ENCODE results near the gene TRPV6.

The TRPV6 gene

GRCh38 chr7:142885311-142886230 is at the start of gene TRPV6:
Gene TRPV6 (minus strand): TSS chr7:142885745.
- Histone ChIP-seq H3K9me3 (ENCODE audit: control insufficient read depth, low read depth, low read length) (no peaks in the 10 kb centered on the region), H3K27ac (ENCODE audit: low read length) (no peak within 1 kb of the TSS), H3K9ac (ENCODE audit: low read length) (no peak within 1 kb of the TSS), H3K4me3 (ENCODE audit: low read length) (no peak within 1 kb of the TSS), H3K4me1 (ENCODE audit: control insufficient read depth, low read depth, low read length) (no peaks in the 10 kb centered on the region), H3K27me3 (ENCODE audit: control insufficient read depth, insufficient read depth, low read length) (no peaks in the 10 kb centered on the region), H3K36me3 (ENCODE audit: control insufficient read depth, low read depth, low read length) (no peaks in the 10 kb centered on the region)

GRCh38 chr7:142934056-142934455 is 48.5 kb upstream of the TRPV6 start:
- Histone ChIP-seq H3K36me3 (ENCODE audit: control insufficient read depth, low read depth, low read length) (no peaks in the 10 kb centered on the region), H3K27me3 (ENCODE audit: control insufficient read depth, insufficient read depth, low read length) (no peaks in the 10 kb centered on the region), H3K4me1 (ENCODE audit: control insufficient read depth, low read depth, low read length) (peaks cover 7% of the 10 kb centered on the region), H3K9me3 (ENCODE audit: control insufficient read depth, low read depth, low read length) (no peaks in the 10 kb centered on the region), H3K27ac (ENCODE audit: low read length) (no peak overlapping the region), H3K4me3 (ENCODE audit: low read length) (no peak overlapping the region), H3K9ac (ENCODE audit: low read length) (no peak overlapping the region)

GRCh38 chr7:142933624-142934023 is 48.1 kb upstream of the TRPV6 start, which contains the start of gene TRPV5:
Gene TRPV5 (minus strand): TSS chr7:142933746. CDS start chr7:142933459, 287 bp downstream.
- Histone ChIP-seq H3K27me3 (ENCODE audit: control insufficient read depth, insufficient read depth, low read length) (no peaks in the 10 kb centered on the region), H3K4me3 (ENCODE audit: low read length) (no peak within 1 kb of the TSS), H3K4me1 (ENCODE audit: control insufficient read depth, low read depth, low read length) (peaks cover 7% of the 10 kb centered on the region), H3K9me3 (ENCODE audit: control insufficient read depth, low read depth, low read length) (no peaks in the 10 kb centered on the region), H3K9ac (ENCODE audit: low read length) (no peak within 1 kb of the TSS), H3K27ac (ENCODE audit: low read length) (no peak within 1 kb of the TSS), H3K36me3 (ENCODE audit: control insufficient read depth, low read depth, low read length) (no peaks in the 10 kb centered on the region)

- Histone ChIP-seq H3K4me3 (ENCODE audit: low read length) (no peak overlapping the region), H3K9me3 (ENCODE audit: control insufficient read depth, low read depth, low read length) (no peaks in the 10 kb centered on the region), H3K36me3 (ENCODE audit: control insufficient read depth, low read depth, low read length) (no peaks in the 10 kb centered on the region), H3K9ac (ENCODE audit: low read length) (no peak overlapping the region), H3K27ac (ENCODE audit: low read length) (no peak overlapping the region), H3K4me1 (ENCODE audit: control insufficient read depth, low read depth, low read length) (peaks cover 7% of the 10 kb centered on the region), H3K27me3 (ENCODE audit: control insufficient read depth, insufficient read depth, low read length) (no peaks in the 10 kb centered on the region)
Observed at GRCh38 chr7:142933092-142933475, 47.5 kb upstream of the TRPV6 start.

- H3K27ac ChIP-seq (ENCODE audit: low read length), result no peak overlapping the region
- H3K9me3 ChIP-seq (ENCODE audit: control insufficient read depth, low read depth, low read length), result no peaks in the 10 kb centered on the region
- H3K4me1 ChIP-seq (ENCODE audit: control insufficient read depth, low read depth, low read length), result peaks cover 7% of the 10 kb centered on the region
- no peak overlapping the region for H3K4me3 ChIP-seq (ENCODE audit: low read length)
- no peak overlapping the region for H3K9ac ChIP-seq (ENCODE audit: low read length)
- no peaks in the 10 kb centered on the region for H3K36me3 ChIP-seq (ENCODE audit: control insufficient read depth, low read depth, low read length)
- no peaks in the 10 kb centered on the region for H3K27me3 ChIP-seq (ENCODE audit: control insufficient read depth, insufficient read depth, low read length)
Observed at GRCh38 chr7:142932386-142933091, 47.0 kb upstream of the TRPV6 start.

GRCh38 chr7:142930126-142930730 is 44.7 kb upstream of the TRPV6 start:
- Histone ChIP-seq H3K27ac (ENCODE audit: low read length) (no peak overlapping the region), H3K9me3 (ENCODE audit: control insufficient read depth, low read depth, low read length) (no peaks in the 10 kb centered on the region), H3K36me3 (ENCODE audit: control insufficient read depth, low read depth, low read length) (no peaks in the 10 kb centered on the region), H3K9ac (ENCODE audit: low read length) (no peak overlapping the region), H3K4me1 (ENCODE audit: control insufficient read depth, low read depth, low read length) (peaks cover 7% of the 10 kb centered on the region), H3K27me3 (ENCODE audit: control insufficient read depth, insufficient read depth, low read length) (peaks cover 12% of the 10 kb centered on the region), H3K4me3 (ENCODE audit: low read length) (no peak overlapping the region)

GRCh38 chr7:142927949-142928348 is 42.4 kb upstream of the TRPV6 start:
- Histone ChIP-seq H3K27me3 (ENCODE audit: control insufficient read depth, insufficient read depth, low read length) (peaks cover 12% of the 10 kb centered on the region), H3K4me1 (ENCODE audit: control insufficient read depth, low read depth, low read length) (peaks cover 5% of the 10 kb centered on the region), H3K4me3 (ENCODE audit: low read length) (no peak overlapping the region), H3K27ac (ENCODE audit: low read length) (no peak overlapping the region), H3K36me3 (ENCODE audit: control insufficient read depth, low read depth, low read length) (no peaks in the 10 kb centered on the region), H3K9ac (ENCODE audit: low read length) (no peak overlapping the region), H3K9me3 (ENCODE audit: control insufficient read depth, low read depth, low read length) (no peaks in the 10 kb centered on the region)

- H3K9ac ChIP-seq (ENCODE audit: low read length), result no peak overlapping the region
- H3K4me3 ChIP-seq (ENCODE audit: low read length), result no peak overlapping the region
- H3K27me3 ChIP-seq (ENCODE audit: control insufficient read depth, insufficient read depth, low read length), result peaks cover 12% of the 10 kb centered on the region
- no peaks in the 10 kb centered on the region for H3K36me3 ChIP-seq (ENCODE audit: control insufficient read depth, low read depth, low read length)
- H3K9me3 ChIP-seq (ENCODE audit: control insufficient read depth, low read depth, low read length), result no peaks in the 10 kb centered on the region
- no peak overlapping the region for H3K27ac ChIP-seq (ENCODE audit: low read length)
- no peaks in the 10 kb centered on the region for H3K4me1 ChIP-seq (ENCODE audit: control insufficient read depth, low read depth, low read length)
Observed at GRCh38 chr7:142927085-142927745, 41.7 kb upstream of the TRPV6 start.

GRCh38 chr7:142925413-142925812 is 39.9 kb upstream of the TRPV6 start:
- Histone ChIP-seq H3K27ac (ENCODE audit: low read length) (no peak overlapping the region), H3K36me3 (ENCODE audit: control insufficient read depth, low read depth, low read length) (no peaks in the 10 kb centered on the region), H3K4me3 (ENCODE audit: low read length) (no peak overlapping the region), H3K9ac (ENCODE audit: low read length) (no peak overlapping the region), H3K9me3 (ENCODE audit: control insufficient read depth, low read depth, low read length) (no peaks in the 10 kb centered on the region), H3K4me1 (ENCODE audit: control insufficient read depth, low read depth, low read length) (no peaks in the 10 kb centered on the region), H3K27me3 (ENCODE audit: control insufficient read depth, insufficient read depth, low read length) (peaks cover 12% of the 10 kb centered on the region)

- Histone ChIP-seq H3K27ac (ENCODE audit: low read length) (no peak overlapping the region), H3K36me3 (ENCODE audit: control insufficient read depth, low read depth, low read length) (no peaks in the 10 kb centered on the region), H3K9me3 (ENCODE audit: control insufficient read depth, low read depth, low read length) (no peaks in the 10 kb centered on the region), H3K4me3 (ENCODE audit: low read length) (no peak overlapping the region), H3K4me1 (ENCODE audit: control insufficient read depth, low read depth, low read length) (no peaks in the 10 kb centered on the region), H3K9ac (ENCODE audit: low read length) (no peak overlapping the region), H3K27me3 (ENCODE audit: control insufficient read depth, insufficient read depth, low read length) (peaks cover 12% of the 10 kb centered on the region)
Observed at GRCh38 chr7:142923391-142923790, 37.8 kb upstream of the TRPV6 start.

GRCh38 chr7:142919656-142920055 is 34.1 kb upstream of the TRPV6 start:
- no peaks in the 10 kb centered on the region for H3K9me3 ChIP-seq (ENCODE audit: control insufficient read depth, low read depth, low read length)
- H3K27ac ChIP-seq (ENCODE audit: low read length), result no peak overlapping the region
- no peaks in the 10 kb centered on the region for H3K36me3 ChIP-seq (ENCODE audit: control insufficient read depth, low read depth, low read length)
- H3K9ac ChIP-seq (ENCODE audit: low read length), result no peak overlapping the region
- H3K27me3 ChIP-seq (ENCODE audit: control insufficient read depth, insufficient read depth, low read length), result no peaks in the 10 kb centered on the region
- no peaks in the 10 kb centered on the region for H3K4me1 ChIP-seq (ENCODE audit: control insufficient read depth, low read depth, low read length)
- no peak overlapping the region for H3K4me3 ChIP-seq (ENCODE audit: low read length)
